Amniotic stem cell (primary cell): ENCODE results near the gene XRCC4.

ENCODE experiments used
- DNase-seq: peaks from one replicate; lab custom pipeline; 2025; lab: John Stamatoyannopoulos, UW

The XRCC4 gene

GRCh38 chr5:83277953-83278352, 200.6 kb downstream of the XRCC4 start:
- no peak for DNase-seq

GRCh38 chr5:83281176-83281575, 203.8 kb downstream of the XRCC4 start:
- no peak for DNase-seq

- DNase-seq, result no peak
Measured at GRCh38 chr5:83281658-83282057, 204.3 kb downstream of the XRCC4 start.

GRCh38 chr5:83283761-83284160, 206.4 kb downstream of the XRCC4 start:
- DNase-seq, result no peak

GRCh38 chr5:83285661-83286398, 208.5 kb downstream of the XRCC4 start:
- no peak for DNase-seq

- DNase-seq, result no peak
Measured at GRCh38 chr5:83294246-83294645, 216.9 kb downstream of the XRCC4 start.

- no peak for DNase-seq
Measured at GRCh38 chr5:83299353-83299752, 222.0 kb downstream of the XRCC4 start.

- peak; percentile 78 for DNase-seq
Measured at GRCh38 chr5:83306572-83307241, 229.4 kb downstream of the XRCC4 start.

- DNase-seq, result no peak
Measured at GRCh38 chr5:83312663-83313062, 235.3 kb downstream of the XRCC4 start.

- no peak for DNase-seq
Measured at GRCh38 chr5:83313436-83313835, 236.1 kb downstream of the XRCC4 start.

- DNase-seq, result no peak
Measured at GRCh38 chr5:83321483-83322055, 244.2 kb downstream of the XRCC4 start.

GRCh38 chr5:83322273-83322924, 245.1 kb downstream of the XRCC4 start:
- DNase-seq, result no peak

- no peak for DNase-seq
Measured at GRCh38 chr5:83323557-83324180, 246.3 kb downstream of the XRCC4 start.

- no peak for DNase-seq
Measured at GRCh38 chr5:83331842-83332241, 254.5 kb downstream of the XRCC4 start.

GRCh38 chr5:83337453-83338035, 260.2 kb downstream of the XRCC4 start:
- no peak for DNase-seq

- no peak for DNase-seq
Measured at GRCh38 chr5:83340511-83340918, 263.2 kb downstream of the XRCC4 start.

- no peak for DNase-seq
Measured at GRCh38 chr5:83341815-83342334, 264.5 kb downstream of the XRCC4 start.

- no peak for DNase-seq
Measured at GRCh38 chr5:83342465-83342864, 265.1 kb downstream of the XRCC4 start.

- DNase-seq, result no peak
Measured at GRCh38 chr5:83343299-83343698, 266.0 kb downstream of the XRCC4 start.

GRCh38 chr5:83345423-83345822, 268.1 kb downstream of the XRCC4 start:
- DNase-seq, result no peak

- DNase-seq, result no peak
Measured at GRCh38 chr5:83348281-83348780, 271.0 kb downstream of the XRCC4 start.
